Measurements from ENCODE around the gene USP2. TPM values are rescaled to one million over a fixed set of nuclear protein-coding genes. Genes with fewer than 3 reads are reported as not detected.
A peak's percentile ranks its signal among the peaks of the same experiment; 100 is the strongest.

USP2 gene
- total RNA-seq, 2 donors from 2014 or later: 2.3 to 10.8 TPM

DNA sequence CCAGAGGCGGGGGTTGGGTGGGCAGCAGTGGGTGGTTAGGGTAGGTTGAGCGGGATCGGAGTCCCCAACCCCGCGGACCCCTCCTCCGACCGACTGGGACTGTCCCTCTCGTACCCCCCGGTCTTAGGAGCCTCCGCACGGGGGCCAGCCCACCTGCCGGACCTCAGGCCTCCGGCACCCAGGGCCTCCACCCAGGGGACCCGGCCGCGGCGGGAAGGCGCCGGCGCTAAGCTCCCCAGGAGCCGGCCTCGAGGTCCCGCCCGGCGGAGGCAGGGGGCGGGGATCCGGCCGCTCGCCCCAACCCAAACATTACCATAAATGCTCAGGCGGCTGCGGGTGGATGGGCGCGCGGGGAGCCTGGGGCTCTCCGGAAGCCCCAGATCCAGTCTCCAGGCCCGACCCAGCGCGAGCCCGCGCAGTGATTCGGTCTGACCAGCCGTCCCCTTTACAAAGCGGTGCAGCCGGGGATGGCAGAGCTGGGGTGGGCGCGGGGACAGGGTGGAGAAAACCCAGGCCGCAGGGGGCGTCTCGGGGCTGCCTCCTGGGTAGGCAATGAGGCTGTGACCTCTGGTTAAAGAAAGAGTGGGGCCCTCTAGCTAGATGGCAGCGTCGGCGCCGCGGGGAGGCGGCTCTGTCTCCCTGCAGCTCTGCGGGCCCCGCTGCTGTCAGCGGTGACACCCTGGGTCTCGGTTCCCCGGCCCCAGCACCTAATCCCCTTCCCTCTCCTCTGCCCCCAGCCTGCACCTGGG lies 60.5 kb downstream of the USP2 start:
- TF ChIP-seq POLR2A (IDR thresholded peaks at IDR 0.05) (no peak), POLR2AphosphoS5 (IDR thresholded peaks at IDR 0.05) (no peak)
- TF ChIP-seq, protein P1, sequence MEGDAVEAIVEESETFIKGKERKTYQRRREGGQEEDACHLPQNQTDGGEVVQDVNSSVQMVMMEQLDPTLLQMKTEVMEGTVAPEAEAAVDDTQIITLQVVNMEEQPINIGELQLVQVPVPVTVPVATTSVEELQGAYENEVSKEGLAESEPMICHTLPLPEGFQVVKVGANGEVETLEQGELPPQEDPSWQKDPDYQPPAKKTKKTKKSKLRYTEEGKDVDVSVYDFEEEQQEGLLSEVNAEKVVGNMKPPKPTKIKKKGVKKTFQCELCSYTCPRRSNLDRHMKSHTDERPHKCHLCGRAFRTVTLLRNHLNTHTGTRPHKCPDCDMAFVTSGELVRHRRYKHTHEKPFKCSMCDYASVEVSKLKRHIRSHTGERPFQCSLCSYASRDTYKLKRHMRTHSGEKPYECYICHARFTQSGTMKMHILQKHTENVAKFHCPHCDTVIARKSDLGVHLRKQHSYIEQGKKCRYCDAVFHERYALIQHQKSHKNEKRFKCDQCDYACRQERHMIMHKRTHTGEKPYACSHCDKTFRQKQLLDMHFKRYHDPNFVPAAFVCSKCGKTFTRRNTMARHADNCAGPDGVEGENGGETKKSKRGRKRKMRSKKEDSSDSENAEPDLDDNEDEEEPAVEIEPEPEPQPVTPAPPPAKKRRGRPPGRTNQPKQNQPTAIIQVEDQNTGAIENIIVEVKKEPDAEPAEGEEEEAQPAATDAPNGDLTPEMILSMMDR (IDR thresholded peaks at IDR 0.05): no peak
- Histone ChIP-seq H3K36me3 (no peaks in the 10 kb centered on the region), H3K4me3 (peak overlapping the region; percentile 20 to 31), H3K27me3 (replicated peaks; ENCODE audit: insufficient read depth) (peaks cover 7% of the 10 kb centered on the region), H3K4me1 (replicated peaks) (no peaks in the 10 kb centered on the region), H3K9me3 (no peaks in the 10 kb centered on the region), H3K27ac (peak overlapping the region; percentile 71 to 81)
- intact Hi-C loops (cut with DNase I): loop anchor here (5.0 kb wide), 2 partner anchors 114 to 219 kb away; partner anchors contain the start of genes CBL and DPAGT1
- DNase-seq (ENCODE audit: low spot score): no peak
- 12% methylated on average over 36 of the region's 60 CpGs for WGBS

DNA sequence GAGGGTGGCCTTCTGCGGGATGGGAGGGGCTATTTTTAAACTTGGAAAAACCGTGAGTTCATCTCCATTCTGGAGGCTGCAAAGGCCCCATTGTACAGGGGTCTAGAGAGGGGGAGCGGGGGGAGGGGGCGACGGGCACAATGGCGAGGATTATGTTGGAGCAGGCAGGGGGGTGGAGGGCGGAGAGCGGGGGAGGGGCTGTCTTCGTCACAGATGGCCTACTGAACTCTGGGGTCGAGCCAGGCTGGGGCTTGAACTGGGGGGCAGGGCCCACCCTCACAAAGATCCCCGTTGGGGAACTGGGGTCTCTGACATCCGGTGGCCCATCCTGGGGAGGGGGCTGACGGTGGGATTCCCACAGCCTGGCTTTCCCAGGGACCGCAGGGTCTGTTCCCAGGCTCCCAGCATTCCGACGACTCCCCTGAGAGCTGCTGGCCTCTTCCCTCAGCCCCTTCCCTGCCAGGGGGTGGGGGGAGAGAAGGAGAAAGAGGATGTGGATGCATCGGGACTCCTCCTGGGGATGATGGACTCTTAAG lies 61.2 kb downstream of the USP2 start:
- H3K36me3 ChIP-seq: no peaks in the 10 kb centered on the region
- peak overlapping the region; percentile 20 to 31 for H3K4me3 ChIP-seq
- TF ChIP-seq POLR2AphosphoS5 (IDR thresholded peaks at IDR 0.05): no peak
- TF ChIP-seq POLR2A (IDR thresholded peaks at IDR 0.05): no peak
- TF ChIP-seq, protein P1 (IDR thresholded peaks at IDR 0.05): no peak
- H3K9me3 ChIP-seq: no peaks in the 10 kb centered on the region
- peaks cover 7% of the 10 kb centered on the region for H3K27me3 ChIP-seq (replicated peaks; ENCODE audit: insufficient read depth)
- peak overlapping the region; percentile 71 to 81 for H3K27ac ChIP-seq
- 61% methylated on average over 17 of the region's 17 CpGs for WGBS
- intact Hi-C loops (cut with DNase I): loop anchor here (5.0 kb wide), 2 partner anchors 113 to 218 kb away; partner anchors contain the start of genes CBL and DPAGT1
- no peaks in the 10 kb centered on the region for H3K4me1 ChIP-seq (replicated peaks)
- DNase-seq (ENCODE audit: low spot score): no peak

DNA sequence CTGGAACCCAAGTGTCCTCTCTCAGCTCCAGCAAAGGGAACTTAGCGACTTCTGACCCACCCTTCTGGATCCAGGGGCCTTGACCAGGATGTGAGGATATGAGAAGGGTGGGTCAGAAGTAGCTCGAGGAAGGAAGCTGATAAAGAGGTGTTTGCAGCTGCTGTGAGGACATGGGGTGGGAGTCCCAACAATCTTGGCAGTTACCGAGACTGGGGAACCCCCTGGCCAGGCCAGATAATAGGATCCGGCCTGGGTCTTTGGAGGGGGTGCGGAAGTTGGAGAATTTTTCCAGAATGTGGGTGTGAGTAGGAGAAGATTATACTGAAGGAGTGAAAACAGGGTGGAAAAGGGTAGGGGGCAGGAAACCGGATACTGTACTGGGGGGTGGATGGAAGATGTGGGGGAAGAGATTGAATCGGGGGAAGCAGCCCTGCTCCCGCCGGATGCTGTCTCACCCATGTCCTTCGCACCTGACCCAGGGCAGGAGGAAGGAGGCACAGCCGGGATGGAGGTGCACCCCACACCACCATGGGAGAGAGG lies 61.7 kb downstream of the USP2 start:
- Histone ChIP-seq H3K27me3 (replicated peaks; ENCODE audit: insufficient read depth) (peaks cover 7% of the 10 kb centered on the region), H3K4me1 (replicated peaks) (no peaks in the 10 kb centered on the region), H3K9me3 (no peaks in the 10 kb centered on the region), H3K27ac (peak overlapping the region; percentile 71 to 81), H3K36me3 (no peaks in the 10 kb centered on the region), H3K4me3 (no peak overlapping the region)
- no peak for DNase-seq (ENCODE audit: low spot score)
- WGBS: 73% methylated on average over 11 of the region's 11 CpGs
- TF ChIP-seq POLR2A (IDR thresholded peaks at IDR 0.05): no peak
- intact Hi-C loops (cut with DNase I): loop anchor here (5.0 kb wide), 2 partner anchors 112 to 217 kb away; partner anchors contain the start of genes CBL and DPAGT1

DNA sequence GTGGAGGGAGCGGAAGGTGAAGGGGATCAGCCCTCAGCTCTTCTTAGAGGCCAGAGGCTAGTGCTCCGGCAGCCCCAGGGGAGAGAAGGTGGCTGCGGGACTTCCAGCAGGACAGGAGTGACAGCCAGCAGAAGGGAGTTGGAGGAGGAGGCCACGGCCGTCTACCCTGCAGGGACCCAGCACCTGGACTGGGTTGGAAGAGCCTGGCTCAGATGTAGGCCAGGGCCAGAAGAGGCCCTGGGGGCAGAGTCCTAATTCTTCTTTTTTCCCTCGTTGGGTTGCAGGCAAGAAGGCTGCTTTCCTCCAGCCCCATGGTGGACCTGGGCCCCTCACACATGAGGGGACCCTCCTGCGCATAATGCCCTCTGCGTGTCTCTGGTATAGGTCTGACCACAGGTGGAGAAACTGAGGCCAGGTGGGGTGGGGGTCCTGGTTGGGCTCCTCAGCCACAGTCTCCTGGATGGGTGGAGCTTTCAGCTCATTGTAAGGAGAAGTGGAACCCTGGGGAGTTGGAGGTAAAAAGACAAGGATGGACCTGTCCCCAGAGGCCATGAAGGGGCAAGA lies 62.3 kb downstream of the USP2 start:
- Histone ChIP-seq H3K4me1 (replicated peaks) (no peaks in the 10 kb centered on the region), H3K27ac (peak overlapping the region; percentile 71 to 81), H3K36me3 (no peaks in the 10 kb centered on the region), H3K9me3 (no peaks in the 10 kb centered on the region), H3K4me3 (no peak overlapping the region), H3K27me3 (replicated peaks; ENCODE audit: insufficient read depth) (peaks cover 7% of the 10 kb centered on the region)
- 68% methylated on average over 8 of the region's 8 CpGs for WGBS
- TF ChIP-seq POLR2AphosphoS5 (IDR thresholded peaks at IDR 0.05) (no peak), POLR2A (IDR thresholded peaks at IDR 0.05) (no peak)
- TF ChIP-seq, protein P1 (IDR thresholded peaks at IDR 0.05): no peak
- no peak for DNase-seq (ENCODE audit: low spot score)
- intact Hi-C loops (cut with DNase I): no loop called here
